Breast epithelium (tissue), 4 donors: Measurements from ENCODE around the gene ABCA3. TPM values are rescaled to one million over a fixed set of nuclear protein-coding genes. Genes with fewer than 3 reads are reported as not detected.

Experiments
- DNase-seq, 2 donors: peaks; one replicate each; pipeline ENCODE4 v3.0.0-alpha.2; 2019; ENCODE audit warnings: low spot score in 2 of 2
- H3K27ac ChIP-seq, 2 donors: fragments of 200-600 bp; sonication (generic) in 1 of 2; one replicate each; pipeline ENCODE4 v1.5.1; 2016 to 2019; ENCODE audit warnings: mild to moderate bottlenecking in 1 of 2
- H3K27me3 ChIP-seq, 2 donors: fragments of 200-600 bp; sonication (generic) in 1 of 2; one replicate each; pipeline versions ENCODE4 v1.5.1 to v1.6.0; 2017 to 2019; ENCODE audit warnings: control low read depth in 1 of 2, mild to moderate bottlenecking in 1 of 2
- H3K36me3 ChIP-seq: fragments of 200-600 bp; one replicate; pipeline ENCODE4 v1.5.1; 2019
- H3K4me1 ChIP-seq, 2 donors: fragments of 200-600 bp; sonication (generic); one replicate each; pipeline ENCODE4 v1.5.1; 2016 to 2019; ENCODE audit warnings: control low read depth in 1 of 2
- H3K4me3 ChIP-seq, 3 donors: fragments of 200-600 bp; sonication (generic); 1 replicate in 2 of 3; 2 replicates in 1 of 3; pipeline ENCODE4 v1.5.1; 2016 to 2019; ENCODE audit warnings: mild to moderate bottlenecking in 3 of 3, moderate library complexity in 2 of 3
- H3K9me3 ChIP-seq, 2 donors: fragments of 200-600 bp; sonication (generic) in 1 of 2; one replicate each; pipeline ENCODE4 v1.5.1; 2016 to 2019; ENCODE audit warnings: control low read depth in 1 of 2
- POLR2A ChIP-seq: fragments of 450-650 bp; IDR thresholded peaks from one replicate; pipeline ENCODE4 v1.6.1; 2016; ENCODE audit warnings: antibody characterized with exemption, mild to moderate bottlenecking, moderate library complexity
- POLR2AphosphoS5 ChIP-seq, 3 donors: sonication (generic); formaldehyde crosslinking; IDR thresholded peaks; one replicate each; pipeline ENCODE4 v1.6.1; 2017; ENCODE audit warnings: antibody characterized with exemption in 3 of 3
- intact Hi-C: fragments of 100-400 bp; cut with DNase I; formaldehyde crosslinking; loops from one replicate; pipeline ENCODE4 v1.15.1; 2023; ENCODE audit warnings: low total_unique reads
- total RNA-seq, 3 donors: library from RNA; depleted of rRNA; stranded (reverse); fragments of >200 nt; gene quantifications; one replicate each; pipeline ENCODE4 v1.1.0, GENCODE V29; 2016
- TF ChIP-seq, protein P1 (sequence below), 3 donors: fragments of 450-650 bp; IDR thresholded peaks; one replicate each; pipeline ENCODE4 v1.5.1; 2016 to 2017; ENCODE audit warnings: antibody characterized with exemption in 3 of 3, mild to moderate bottlenecking in 3 of 3, moderate library complexity in 3 of 3

Gene ABCA3
- total RNA-seq, 3 donors from 2014 or later, result 6.2 to 7.8 (median 6.3) TPM

DNA sequence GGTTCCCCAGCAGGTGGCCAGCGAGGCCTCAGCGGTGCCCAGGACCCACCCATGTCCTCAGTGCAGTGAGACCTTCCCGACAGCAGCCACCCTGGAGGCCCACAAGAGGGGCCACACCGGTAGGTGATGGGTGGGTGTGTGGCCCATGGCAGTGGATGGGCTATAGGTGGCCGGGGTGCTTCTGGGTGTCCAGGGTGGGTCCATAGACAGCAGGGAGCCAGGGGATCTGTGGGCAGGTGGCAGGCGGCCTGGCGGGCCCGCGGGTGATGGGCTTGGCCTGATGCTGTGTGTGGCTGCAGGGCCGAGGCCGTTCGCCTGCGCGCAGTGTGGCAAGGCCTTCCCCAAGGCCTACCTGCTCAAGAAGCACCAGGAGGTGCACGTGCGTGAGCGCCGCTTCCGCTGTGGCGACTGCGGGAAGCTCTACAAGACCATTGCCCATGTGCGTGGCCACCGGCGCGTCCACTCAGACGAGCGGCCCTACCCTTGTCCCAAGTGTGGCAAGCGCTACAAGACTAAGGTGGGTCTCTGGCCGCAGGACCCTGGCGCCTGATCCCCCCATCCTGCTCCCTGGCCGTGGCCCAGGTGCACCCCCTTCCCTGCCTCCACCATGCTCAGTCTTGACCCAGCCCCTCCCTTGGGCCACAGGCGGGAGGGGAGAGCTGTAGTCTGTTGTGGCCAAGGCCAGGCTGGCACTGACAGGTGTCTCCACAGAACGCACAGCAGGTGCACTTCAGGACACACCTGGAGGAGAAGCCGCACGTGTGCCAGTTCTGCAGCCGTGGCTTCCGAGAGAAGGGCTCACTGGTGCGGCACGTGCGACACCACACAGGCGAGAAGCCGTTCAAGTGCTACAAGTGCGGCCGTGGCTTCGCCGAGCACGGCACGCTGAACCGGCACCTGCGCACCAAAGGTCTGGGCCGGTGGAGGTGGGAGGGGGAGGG lies 106.4 kb downstream of the ABCA3 start:
- DNase-seq, result no peak
- Histone ChIP-seq H3K4me1 (peaks cover 6 to 14% of the 10 kb centered on the region in 2 donors), H3K4me3 (no peak overlapping the region), H3K36me3 (peaks cover 24% of the 10 kb centered on the region), H3K27ac (no peak overlapping the region), H3K9me3 (no peaks in the 10 kb centered on the region), H3K27me3 (no peaks in the 10 kb centered on the region)
- no peak for TF ChIP-seq POLR2A
- TF ChIP-seq POLR2AphosphoS5 (IDR thresholded peaks at IDR 0.05), result no peak
- TF ChIP-seq, protein P1, sequence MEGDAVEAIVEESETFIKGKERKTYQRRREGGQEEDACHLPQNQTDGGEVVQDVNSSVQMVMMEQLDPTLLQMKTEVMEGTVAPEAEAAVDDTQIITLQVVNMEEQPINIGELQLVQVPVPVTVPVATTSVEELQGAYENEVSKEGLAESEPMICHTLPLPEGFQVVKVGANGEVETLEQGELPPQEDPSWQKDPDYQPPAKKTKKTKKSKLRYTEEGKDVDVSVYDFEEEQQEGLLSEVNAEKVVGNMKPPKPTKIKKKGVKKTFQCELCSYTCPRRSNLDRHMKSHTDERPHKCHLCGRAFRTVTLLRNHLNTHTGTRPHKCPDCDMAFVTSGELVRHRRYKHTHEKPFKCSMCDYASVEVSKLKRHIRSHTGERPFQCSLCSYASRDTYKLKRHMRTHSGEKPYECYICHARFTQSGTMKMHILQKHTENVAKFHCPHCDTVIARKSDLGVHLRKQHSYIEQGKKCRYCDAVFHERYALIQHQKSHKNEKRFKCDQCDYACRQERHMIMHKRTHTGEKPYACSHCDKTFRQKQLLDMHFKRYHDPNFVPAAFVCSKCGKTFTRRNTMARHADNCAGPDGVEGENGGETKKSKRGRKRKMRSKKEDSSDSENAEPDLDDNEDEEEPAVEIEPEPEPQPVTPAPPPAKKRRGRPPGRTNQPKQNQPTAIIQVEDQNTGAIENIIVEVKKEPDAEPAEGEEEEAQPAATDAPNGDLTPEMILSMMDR (IDR thresholded peaks at IDR 0.05), result no peak
- intact Hi-C loops, result no loop called here

DNA sequence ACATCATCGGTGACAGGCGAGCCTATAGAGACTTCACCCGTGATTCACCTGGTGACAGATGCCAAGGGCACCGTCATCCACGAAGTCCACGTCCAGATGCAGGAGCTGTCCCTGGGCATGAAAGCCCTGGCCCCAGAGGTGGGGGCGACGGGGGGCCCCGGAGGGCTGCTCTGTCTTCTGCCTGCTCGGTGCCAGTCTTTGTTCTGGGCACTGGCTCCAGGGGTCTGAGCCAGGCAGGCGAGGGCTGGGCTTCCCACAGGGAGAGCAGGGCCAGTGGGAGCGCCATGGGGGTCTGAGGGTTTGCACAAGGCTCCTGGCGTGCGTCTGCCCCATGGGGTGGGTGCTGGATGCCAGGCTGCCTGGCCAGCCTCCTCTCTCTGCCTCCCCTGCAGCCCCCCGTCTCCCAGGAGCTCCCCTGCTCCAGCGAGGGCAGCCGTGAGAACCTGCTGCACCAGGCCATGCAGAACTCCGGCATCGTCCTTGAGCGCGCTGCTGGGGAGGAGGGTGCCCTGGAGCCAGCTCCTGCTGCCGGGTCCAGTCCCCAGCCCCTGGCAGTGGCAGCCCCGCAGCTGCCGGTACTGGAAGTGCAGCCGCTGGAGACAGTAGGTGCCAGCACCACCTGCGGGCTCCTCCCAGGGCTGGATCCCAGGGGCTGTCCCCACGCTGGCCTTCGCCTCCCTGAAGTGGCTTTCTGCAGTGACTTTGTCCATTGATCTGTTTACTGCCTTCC lies 107.3 kb downstream of the ABCA3 start:
- no peak overlapping the region for H3K27ac ChIP-seq
- no peaks in the 10 kb centered on the region for H3K9me3 ChIP-seq
- TF ChIP-seq POLR2AphosphoS5 (IDR thresholded peaks at IDR 0.05), result no peak
- TF ChIP-seq, protein P1 (IDR thresholded peaks at IDR 0.05), result no peak
- no peak for TF ChIP-seq POLR2A
- intact Hi-C loops, result no loop called here
- DNase-seq, result no peak
- H3K36me3 ChIP-seq, result peaks cover 24% of the 10 kb centered on the region
- no peak overlapping the region for H3K4me3 ChIP-seq
- no peaks in the 10 kb centered on the region for H3K27me3 ChIP-seq
- H3K4me1 ChIP-seq, result peaks cover 6 to 14% of the 10 kb centered on the region in 2 donors

DNA sequence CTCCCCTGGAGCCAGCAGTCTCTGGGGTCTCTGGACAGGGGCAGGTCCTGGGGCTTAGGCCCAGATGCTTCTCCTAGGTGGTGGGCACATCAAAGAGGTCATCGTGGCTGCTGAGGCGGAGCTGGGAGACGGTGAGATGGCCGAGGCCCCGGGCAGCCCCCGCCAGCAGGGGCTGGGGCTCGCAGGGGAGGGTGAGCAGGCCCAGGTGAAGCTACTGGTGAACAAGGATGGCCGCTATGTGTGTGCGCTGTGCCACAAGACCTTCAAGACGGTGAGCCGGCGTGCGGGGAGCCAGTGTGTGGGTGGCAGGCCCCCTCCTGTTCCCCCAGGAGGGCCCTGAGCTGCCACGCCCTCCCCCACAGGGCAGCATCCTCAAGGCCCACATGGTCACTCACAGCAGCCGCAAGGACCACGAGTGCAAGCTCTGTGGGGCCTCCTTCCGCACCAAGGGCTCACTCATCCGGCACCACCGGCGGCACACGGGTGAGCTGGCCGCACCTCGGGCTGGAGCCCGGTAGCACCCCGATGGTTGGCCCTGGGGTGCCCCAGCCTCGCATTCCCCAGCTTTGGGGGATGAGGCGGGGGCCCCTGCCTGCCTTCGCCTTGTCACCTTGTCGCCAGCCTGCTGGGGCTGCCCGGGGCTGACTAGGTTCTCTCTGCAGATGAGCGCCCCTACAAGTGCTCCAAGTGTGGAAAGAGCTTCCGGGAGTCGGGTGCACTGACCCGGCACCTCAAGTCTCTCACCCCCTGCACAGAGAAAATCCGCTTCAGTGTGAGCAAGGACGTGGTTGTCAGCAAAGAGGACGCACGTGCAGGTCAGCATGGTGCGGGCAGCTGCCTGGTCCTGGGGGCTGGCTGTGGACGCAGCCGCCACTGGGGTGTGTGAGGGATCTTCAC lies 108.2 kb downstream of the ABCA3 start:
- Histone ChIP-seq H3K4me3 (no peak overlapping the region), H3K4me1 (peaks cover 6 to 14% of the 10 kb centered on the region in 2 donors), H3K27ac (no peak overlapping the region), H3K36me3 (peaks cover 24% of the 10 kb centered on the region), H3K9me3 (no peaks in the 10 kb centered on the region), H3K27me3 (no peaks in the 10 kb centered on the region)
- TF ChIP-seq, protein P1 (IDR thresholded peaks at IDR 0.05), result no peak
- TF ChIP-seq POLR2AphosphoS5 (IDR thresholded peaks at IDR 0.05), result no peak
- TF ChIP-seq POLR2A, result no peak
- intact Hi-C loops, result no loop called here
- no peak for DNase-seq

DNA sequence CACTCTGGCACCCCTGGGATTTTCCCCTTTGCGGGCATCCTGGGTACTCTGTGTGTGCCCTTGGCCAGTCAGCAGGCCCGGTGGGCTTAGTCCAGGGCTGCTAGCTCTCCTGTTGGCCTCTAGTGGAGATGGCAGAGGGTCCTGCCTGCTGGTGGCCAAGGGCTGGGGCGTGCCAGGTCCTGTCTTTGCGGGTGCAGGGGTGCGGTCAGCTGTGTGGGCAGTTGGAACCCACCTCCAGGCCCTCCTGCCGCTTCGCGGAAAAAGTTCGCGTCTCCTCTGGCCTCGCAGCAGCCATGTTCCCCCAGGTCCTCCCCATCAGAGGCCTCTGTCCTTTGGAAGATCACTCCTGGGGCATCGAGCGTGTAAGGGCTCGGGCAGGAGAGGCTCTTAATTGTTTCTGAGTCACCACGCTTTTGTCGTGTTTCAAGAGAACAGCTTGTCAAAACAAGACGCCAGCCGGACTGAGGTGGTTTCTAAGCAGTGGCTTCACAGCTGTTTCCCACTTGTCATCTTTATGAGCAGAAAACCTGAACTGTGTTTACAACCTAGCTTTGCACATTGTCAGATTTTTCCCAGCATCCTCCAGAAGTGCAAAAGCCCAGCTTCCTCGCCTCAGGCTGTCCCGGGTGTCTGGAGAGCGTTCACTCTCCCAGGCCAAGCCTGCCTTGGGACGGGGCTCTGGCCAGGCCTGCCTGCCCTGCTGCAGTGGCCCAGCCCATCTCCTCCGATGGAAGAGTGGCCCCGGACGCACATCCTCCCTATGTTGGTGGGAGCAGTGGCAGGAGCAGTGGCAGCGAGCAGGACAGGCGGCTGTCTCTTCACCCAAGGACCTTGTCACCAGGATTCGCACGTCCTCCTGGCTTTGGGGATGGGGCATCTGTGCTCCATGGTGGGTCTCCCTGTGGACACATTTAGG lies 109.3 kb downstream of the ABCA3 start:
- Histone ChIP-seq H3K36me3 (peaks cover 24% of the 10 kb centered on the region), H3K4me3 (no peak overlapping the region), H3K27me3 (no peaks in the 10 kb centered on the region), H3K27ac (no peak overlapping the region), H3K4me1 (peaks cover 4 to 10% of the 10 kb centered on the region in 2 donors), H3K9me3 (no peaks in the 10 kb centered on the region)
- TF ChIP-seq POLR2A (no peak), POLR2AphosphoS5 (IDR thresholded peaks at IDR 0.05) (no peak)
- TF ChIP-seq, protein P1 (IDR thresholded peaks at IDR 0.05), result no peak
- no peak for DNase-seq
- intact Hi-C loops, result no loop called here
